Measurements from ENCODE around the gene ZBTB17.

DNA sequence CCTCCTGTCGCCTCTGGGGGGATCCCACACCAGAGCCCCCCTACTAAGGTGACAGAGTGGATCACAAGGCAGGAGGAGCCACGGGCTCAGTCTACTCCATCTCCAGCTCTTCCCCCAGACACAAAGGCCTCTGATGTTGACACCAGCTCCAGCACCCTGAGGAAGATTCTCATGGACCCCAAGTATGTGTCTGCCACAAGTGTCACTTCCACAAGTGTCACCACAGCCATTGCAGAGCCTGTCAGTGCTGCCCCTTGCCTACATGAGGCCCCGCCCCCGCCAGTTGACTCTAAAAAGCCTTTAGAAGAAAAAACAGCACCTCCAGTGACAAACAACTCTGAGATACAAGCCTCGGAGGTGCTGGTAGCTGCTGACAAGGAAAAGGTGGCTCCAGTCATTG, 42.2 kb downstream of the ZBTB17 start:
- TF ChIP-seq SMC3 (IDR thresholded peaks at IDR 0.05; ENCODE audit: low read depth, low read length) (no peak), RAD21 (IDR thresholded peaks at IDR 0.05; ENCODE audit: low read length) (no peak), POLR2A (IDR thresholded peaks at IDR 0.05; ENCODE audit: low read depth, low read length) (no peak), BHLHE40 (IDR thresholded peaks at IDR 0.05; ENCODE audit: low read depth, low read length) (no peak), RFX5 (IDR thresholded peaks at IDR 0.05; ENCODE audit: low read depth, low read length) (no peak)
- TF ChIP-seq, protein P1, sequence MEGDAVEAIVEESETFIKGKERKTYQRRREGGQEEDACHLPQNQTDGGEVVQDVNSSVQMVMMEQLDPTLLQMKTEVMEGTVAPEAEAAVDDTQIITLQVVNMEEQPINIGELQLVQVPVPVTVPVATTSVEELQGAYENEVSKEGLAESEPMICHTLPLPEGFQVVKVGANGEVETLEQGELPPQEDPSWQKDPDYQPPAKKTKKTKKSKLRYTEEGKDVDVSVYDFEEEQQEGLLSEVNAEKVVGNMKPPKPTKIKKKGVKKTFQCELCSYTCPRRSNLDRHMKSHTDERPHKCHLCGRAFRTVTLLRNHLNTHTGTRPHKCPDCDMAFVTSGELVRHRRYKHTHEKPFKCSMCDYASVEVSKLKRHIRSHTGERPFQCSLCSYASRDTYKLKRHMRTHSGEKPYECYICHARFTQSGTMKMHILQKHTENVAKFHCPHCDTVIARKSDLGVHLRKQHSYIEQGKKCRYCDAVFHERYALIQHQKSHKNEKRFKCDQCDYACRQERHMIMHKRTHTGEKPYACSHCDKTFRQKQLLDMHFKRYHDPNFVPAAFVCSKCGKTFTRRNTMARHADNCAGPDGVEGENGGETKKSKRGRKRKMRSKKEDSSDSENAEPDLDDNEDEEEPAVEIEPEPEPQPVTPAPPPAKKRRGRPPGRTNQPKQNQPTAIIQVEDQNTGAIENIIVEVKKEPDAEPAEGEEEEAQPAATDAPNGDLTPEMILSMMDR (conservative IDR thresholded peaks at IDR 0.05; ENCODE audit: low read depth, low read length) = no peak
- TF ChIP-seq, protein P2, sequence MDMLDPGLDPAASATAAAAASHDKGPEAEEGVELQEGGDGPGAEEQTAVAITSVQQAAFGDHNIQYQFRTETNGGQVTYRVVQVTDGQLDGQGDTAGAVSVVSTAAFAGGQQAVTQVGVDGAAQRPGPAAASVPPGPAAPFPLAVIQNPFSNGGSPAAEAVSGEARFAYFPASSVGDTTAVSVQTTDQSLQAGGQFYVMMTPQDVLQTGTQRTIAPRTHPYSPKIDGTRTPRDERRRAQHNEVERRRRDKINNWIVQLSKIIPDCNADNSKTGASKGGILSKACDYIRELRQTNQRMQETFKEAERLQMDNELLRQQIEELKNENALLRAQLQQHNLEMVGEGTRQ (IDR thresholded peaks at IDR 0.05; ENCODE audit: low read depth, low read length) = no peak
